Measurements from ENCODE around the gene TTL. TPM values are rescaled to one million over a fixed set of nuclear protein-coding genes. Genes with fewer than 3 reads are reported as not detected.
"Not testable (repeated sequence)": the region's sequence is repeated elsewhere in the genome, so short reads cannot be mapped to it uniquely, and the experiment has no call there.

TTL gene
- total RNA-seq, 1 donor from 2014 or later = 8.4 TPM

GRCh38 chr2:112474844-112475486, 7.0 kb upstream of the TTL start:
- no peak for DNase-seq (ENCODE audit: low spot score)

GRCh38 chr2:112476434-112476833, 5.5 kb upstream of the TTL start:
- no peak for DNase-seq (ENCODE audit: low spot score)

GRCh38 chr2:112480530-112481049, 1.4 kb upstream of the TTL start:
- DNase-seq (ENCODE audit: low spot score) = no peak

- peak; percentile 84 for DNase-seq (ENCODE audit: low spot score)
Measured at GRCh38 chr2:112481050-112481527, 867 bp upstream of the TTL start.

- peak; percentile 30 for DNase-seq (ENCODE audit: low spot score)
Measured at GRCh38 chr2:112482309-112483041, 519 bp downstream of the TTL start.

- peak; percentile 11 for DNase-seq (ENCODE audit: low spot score)
Measured at GRCh38 chr2:112483042-112483473, 1.1 kb downstream of the TTL start.

- DNase-seq (ENCODE audit: low spot score) = no peak
Measured at GRCh38 chr2:112483831-112484230, 1.9 kb downstream of the TTL start.

GRCh38 chr2:112485849-112486248, 3.9 kb downstream of the TTL start:
- DNase-seq (ENCODE audit: low spot score) = no peak

GRCh38 chr2:112486895-112487294, 4.9 kb downstream of the TTL start:
- DNase-seq (ENCODE audit: low spot score) = no peak

- no peak for DNase-seq (ENCODE audit: low spot score)
Measured at GRCh38 chr2:112487444-112487961, 5.5 kb downstream of the TTL start.

- no peak for DNase-seq (ENCODE audit: low spot score)
Measured at GRCh38 chr2:112488201-112488600, 6.2 kb downstream of the TTL start.

- DNase-seq (ENCODE audit: low spot score) = no peak
Measured at GRCh38 chr2:112491946-112492345, 10.0 kb downstream of the TTL start.

GRCh38 chr2:112493048-112493447, 11.1 kb downstream of the TTL start:
- DNase-seq (ENCODE audit: low spot score) = no peak

- DNase-seq (ENCODE audit: low spot score) = peak; percentile 32
Measured at GRCh38 chr2:112493858-112494648, 12.1 kb downstream of the TTL start.

GRCh38 chr2:112494828-112495227, 12.9 kb downstream of the TTL start:
- no peak for DNase-seq (ENCODE audit: low spot score)

GRCh38 chr2:112495878-112496277, 13.9 kb downstream of the TTL start:
- DNase-seq (ENCODE audit: low spot score) = not testable (repeated sequence)

GRCh38 chr2:112500850-112501484, 19.0 kb downstream of the TTL start:
- DNase-seq (ENCODE audit: low spot score) = peak; percentile 16

- DNase-seq (ENCODE audit: low spot score) = not testable (repeated sequence)
Measured at GRCh38 chr2:112509239-112509998, 27.5 kb downstream of the TTL start.

- DNase-seq (ENCODE audit: low spot score) = no peak
Measured at GRCh38 chr2:112516801-112517200, 34.8 kb downstream of the TTL start.

GRCh38 chr2:112518807-112519206, 36.9 kb downstream of the TTL start:
- DNase-seq (ENCODE audit: low spot score) = no peak

- DNase-seq (ENCODE audit: low spot score) = no peak
Measured at GRCh38 chr2:112519506-112519905, 37.5 kb downstream of the TTL start.

Measured in umbilical cord (tissue), 2 donors.